ENCODE measurements around the gene CTNNBIP1.

Gene CTNNBIP1

DNA sequence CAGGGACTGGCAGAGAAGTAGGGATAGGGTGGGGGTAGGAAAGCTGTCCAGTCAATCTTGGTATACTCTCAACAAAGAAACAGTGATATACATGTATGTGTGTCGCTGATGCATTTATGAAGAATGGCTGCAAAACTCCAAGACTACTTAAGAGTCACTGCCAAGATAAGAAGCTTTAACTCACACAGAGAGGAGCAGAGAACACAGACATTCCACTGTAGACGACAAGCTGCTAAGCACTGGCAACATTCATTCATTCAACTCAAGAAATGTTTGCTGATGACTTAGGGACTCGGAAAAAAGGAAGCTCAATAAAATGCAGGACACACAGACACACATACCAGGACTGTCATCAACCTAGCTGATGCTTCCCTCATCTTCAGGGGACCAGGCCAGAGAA, 5.5 kb downstream of the CTNNBIP1 start:
- DNase-seq (ENCODE audit: low spot score) = no peak

DNA sequence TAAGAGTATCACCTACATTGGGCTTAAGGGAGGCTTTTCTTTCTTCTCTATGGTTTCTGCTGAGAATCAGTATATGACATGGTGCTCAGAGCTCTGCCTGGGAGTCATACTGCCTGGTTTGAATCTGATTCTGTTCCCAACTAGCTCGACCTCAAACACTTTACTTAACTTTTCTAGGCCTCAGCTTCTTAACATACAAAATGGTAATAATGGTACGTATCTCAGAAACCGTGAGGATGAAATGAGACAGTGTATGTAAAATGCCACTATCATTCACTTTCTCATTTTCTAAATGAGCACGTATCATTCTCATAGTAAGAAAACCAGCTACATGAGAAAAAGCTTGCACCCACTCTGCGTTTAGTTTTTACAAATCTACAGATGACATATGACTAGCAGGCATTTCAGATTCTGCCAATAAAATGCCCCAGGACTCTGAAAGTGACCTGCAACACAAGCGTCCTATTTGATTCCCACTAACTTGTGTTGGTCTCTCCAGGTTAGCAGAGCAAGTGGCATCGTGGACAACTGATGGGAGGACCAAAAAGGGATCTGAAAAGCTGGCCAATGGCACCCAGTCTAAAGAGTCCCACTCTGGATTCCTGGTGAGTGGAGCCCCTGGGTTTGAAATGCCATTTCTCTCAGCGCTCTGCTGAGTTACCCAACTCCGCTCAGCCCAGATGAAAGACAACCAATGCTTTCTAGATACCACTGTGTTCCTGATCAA, 6.1 kb downstream of the CTNNBIP1 start:
- no peak for DNase-seq (ENCODE audit: low spot score)

DNA sequence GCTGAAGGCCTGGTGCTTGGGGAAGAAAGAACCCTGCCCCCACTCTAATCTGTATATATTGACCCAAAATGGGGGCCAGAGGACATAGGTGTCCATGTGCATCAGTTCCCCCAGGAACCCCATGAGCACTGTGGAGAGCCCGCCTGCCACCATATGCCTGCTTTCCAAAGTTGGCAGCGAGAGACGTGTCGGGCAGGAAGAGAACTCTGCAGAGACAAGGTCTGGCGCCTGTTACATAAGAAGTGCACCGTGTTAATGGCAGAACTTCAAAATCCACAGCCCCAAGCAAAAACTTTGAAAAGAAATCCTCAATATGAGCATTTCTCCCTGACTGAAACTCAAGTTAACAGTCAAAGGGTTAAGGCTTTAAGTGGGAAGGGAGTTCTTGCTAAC, 8.0 kb downstream of the CTNNBIP1 start:
- DNase-seq (ENCODE audit: low spot score) = no peak

- no peak for DNase-seq (ENCODE audit: low spot score)
These were observed 8.7 kb downstream of the CTNNBIP1 start for GRCh38 chr1:9901148-9902059.

- peak; percentile 68 for DNase-seq (ENCODE audit: low spot score)
These were observed 9.7 kb downstream of the CTNNBIP1 start for GRCh38 chr1:9900142-9901043.

- DNase-seq (ENCODE audit: low spot score) = no peak
These were observed 16.0 kb downstream of the CTNNBIP1 start for GRCh38 chr1:9894115-9894514.

DNA sequence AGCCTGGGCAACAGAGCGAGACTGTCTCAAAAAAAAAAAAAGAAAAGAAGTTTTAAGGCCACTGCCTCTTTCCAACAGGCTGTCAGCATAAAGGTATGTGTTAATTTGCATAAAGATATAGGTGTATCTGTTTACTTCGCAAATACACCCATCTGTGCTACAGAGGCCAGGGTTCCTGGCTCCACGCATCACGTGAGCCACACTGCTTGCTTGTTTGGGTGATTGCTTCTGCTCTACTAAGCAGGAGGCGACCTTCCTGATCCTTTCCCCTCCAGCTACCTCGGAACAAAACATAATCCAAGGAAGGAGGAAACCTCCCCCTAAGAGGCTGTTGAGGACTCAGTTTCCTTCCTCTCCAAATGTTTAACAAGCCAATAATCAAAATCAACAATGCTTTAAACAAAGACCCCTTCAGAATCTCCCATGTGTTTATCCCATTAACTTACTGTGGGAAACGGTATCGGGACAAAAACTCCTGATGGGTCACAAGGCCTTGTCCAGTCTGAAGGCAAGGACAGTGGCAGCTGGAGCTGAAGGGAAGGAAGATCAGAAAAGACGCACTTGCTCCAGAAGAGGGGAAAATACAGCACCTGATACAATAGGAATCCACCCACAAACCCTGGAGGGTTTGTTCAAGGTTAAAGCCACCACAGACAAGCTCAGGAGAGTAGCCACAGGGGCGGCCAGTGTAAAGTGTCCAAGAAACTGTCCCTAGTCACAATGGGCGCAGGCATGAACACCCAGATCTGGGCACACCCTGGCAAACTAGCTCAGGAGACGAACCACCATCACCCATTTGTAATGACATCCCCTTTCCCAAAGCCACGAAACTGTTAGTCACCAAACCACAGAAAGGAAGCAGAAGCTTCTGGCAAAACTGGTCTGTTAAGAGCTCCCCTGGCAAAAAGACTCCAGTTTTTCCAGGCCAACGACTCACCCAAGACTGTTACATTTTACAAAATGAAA, 17.2 kb downstream of the CTNNBIP1 start:
- DNase-seq (ENCODE audit: low spot score) = no peak

DNA sequence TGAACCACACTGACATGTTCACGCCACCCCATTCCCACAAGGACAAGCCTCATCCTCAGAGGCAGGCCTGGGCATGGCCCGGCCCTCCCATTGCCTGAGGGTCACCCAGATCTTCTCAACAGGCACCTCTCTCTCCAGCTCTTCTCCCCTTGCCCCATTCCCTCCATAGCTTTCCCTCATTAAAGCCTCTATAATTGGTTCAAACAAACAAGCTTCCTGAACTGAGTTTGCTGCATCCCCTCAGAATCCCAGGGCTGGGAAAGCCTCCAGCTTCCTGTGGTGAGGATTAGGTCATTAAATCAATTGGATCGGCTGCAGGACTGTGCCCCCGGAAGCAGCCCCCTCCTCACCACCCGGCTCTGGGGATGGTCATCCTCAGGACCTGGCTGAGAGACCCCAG, 18.9 kb downstream of the CTNNBIP1 start:
- DNase-seq (ENCODE audit: low spot score) = no peak

DNA sequence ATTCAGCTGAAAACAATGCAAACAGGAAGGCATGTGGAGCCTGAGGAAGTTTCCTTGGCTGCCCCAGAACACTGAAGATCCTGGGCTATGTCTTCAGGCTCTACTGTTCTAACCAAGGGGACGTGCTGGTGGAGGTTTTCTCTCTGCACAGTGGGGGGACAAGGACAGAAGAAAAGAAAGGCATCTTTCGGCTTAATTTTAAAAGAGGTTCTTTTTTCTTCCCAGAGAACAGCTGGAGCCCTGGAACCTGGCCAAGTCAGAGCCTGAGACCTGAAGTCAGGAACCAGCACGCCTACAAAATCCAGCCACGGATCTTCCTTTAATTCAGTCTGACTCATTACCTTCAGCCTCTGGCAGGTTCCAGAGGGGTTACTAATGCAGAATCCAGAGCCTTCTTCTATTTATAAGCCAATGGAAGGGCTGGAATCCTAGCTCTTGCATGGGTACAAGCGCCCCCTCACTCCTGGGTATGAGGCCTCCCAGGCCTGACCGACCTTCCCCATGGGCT, 19.8 kb downstream of the CTNNBIP1 start:
- no peak for DNase-seq (ENCODE audit: low spot score)

- no peak for DNase-seq (ENCODE audit: low spot score)
These were observed 20.7 kb downstream of the CTNNBIP1 start for GRCh38 chr1:9889411-9889810.

DNA sequence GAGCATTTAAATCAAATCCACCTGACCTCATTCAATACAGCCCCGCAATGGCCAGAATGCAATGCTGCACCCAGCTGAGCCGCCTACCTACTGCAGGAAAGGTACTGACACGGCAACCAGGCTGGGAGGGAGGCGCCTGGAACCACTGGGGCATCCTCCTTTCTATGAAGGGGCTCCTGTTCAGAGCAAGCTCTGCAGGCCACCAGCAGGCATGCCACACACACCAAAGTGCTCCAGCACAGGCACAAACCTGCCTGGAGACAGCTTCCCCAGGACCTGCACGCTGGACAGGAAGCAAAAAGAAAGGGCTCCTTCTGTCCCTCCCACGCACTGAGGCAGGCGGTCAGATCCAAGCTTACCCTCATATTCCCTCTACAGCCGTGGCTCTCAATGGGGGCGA, 21.2 kb downstream of the CTNNBIP1 start:
- DNase-seq (ENCODE audit: low spot score) = no peak

DNA sequence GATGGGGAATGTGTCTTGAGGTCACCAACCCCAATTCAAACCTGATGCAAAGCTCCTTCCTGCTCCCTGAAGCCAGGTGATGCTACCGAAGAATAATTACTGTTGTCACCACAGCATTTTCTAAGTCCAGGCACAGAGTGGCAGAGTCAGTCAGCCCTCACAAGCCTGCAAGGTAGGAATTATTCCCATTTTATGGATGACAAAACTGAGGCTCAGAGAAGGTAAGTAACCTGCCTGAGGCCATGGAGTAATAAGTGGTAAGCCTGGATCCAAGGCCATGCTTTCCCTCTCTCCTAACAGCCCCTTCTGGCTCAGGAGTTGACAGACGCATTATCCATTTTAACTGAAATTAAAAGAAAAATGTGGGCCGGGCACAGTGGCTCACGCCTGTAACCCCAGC, 23.0 kb downstream of the CTNNBIP1 start:
- no peak for DNase-seq (ENCODE audit: low spot score)

DNA sequence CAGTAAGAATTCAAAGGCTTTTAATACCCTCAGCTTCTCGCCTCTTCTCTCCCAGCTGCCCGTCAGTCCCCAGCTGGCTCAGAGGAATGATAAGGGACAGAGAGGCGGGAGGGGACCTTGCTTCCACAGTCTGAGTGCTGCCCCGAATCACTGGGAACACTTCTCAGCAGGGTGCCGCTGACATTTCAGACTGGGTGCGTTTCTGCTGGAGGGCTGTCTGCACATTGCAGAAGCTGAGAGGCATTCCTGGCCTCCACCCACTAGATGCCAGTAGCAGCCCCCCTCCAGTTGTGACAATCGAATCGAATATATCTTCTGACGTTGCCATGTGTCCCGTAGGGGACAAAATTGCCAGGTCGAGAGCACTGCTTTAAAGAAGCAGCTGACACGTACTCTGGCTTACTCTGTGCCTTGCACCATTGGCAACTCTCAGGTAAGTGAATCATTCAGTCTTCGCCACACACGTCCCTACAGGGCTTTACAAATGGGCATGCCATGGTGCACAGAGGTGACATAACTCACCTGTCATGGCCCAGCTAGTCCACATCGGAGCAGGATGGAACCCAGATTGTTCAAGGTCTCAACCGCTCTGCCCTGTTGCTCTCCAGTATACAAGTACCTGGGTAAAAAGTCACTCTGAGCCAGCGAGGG, 23.9 kb downstream of the CTNNBIP1 start:
- DNase-seq (ENCODE audit: low spot score) = no peak

- no peak for DNase-seq (ENCODE audit: low spot score)
These were observed 25.3 kb downstream of the CTNNBIP1 start for GRCh38 chr1:9884805-9885204.

GRCh38 chr1:9883585-9884449, 26.3 kb downstream of the CTNNBIP1 start:
- no peak for DNase-seq (ENCODE audit: low spot score)

DNA sequence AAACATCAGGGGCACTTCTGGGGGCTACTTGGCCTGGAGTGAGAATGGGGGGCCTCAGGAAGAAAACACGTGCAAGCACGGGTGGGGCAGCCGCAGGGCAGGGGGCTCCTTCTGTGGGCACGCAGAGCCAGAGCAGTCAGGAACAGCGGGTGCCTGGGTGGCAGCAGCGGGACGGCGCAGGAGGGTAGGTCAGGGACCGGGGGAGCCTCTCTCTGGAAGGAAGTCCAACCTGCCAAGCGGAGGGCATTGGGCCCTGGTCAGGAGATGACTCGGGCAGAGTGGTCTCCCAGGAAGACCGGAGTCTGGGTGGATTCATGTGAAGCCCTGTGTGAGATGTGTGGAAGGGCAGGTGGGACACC, 27.1 kb downstream of the CTNNBIP1 start:
- no peak for DNase-seq (ENCODE audit: low spot score)

- DNase-seq (ENCODE audit: low spot score) = no peak
These were observed 27.6 kb downstream of the CTNNBIP1 start for GRCh38 chr1:9882296-9882944.

DNA sequence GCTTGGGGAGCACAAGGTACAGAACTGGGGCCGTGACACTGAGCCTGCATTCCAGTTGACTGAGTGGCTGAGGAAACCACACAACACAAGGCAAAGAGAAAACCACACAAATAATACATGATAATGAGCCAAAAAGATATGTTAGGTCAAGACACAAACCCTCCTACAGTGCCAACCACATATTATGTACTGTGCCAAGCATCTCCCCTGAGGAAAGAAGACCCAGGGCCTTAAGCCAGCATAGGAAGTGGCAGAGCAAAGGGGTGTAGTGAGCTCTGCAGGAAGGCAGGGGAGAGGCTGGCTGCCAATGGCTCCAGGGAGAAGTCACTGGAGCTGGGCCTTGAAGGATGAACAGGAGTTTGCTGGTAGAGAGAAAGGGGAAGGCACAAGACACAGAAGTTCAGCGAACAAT, 28.2 kb downstream of the CTNNBIP1 start:
- DNase-seq (ENCODE audit: low spot score) = no peak

DNA sequence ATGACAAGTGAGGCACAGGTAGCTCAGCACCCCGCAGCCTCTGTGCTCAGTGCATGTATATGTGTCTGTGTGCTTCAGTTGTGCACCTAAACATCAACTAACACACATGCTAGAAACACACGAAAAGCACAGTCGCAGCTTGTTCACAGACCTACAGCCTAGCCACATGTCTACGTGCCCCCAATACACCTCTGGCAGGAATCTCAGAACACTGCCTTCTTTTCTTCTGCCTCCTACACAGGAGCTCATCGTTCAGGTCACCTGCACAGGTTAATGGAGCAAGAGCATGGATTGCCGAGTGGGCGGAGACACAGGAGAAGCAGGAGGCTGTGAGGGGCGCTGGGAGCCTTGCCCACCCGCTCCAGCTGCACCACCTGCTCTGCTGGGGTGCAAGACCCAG, 31.7 kb downstream of the CTNNBIP1 start:
- no peak for DNase-seq (ENCODE audit: low spot score)
